ENCODE measurements around the gene SMAD7. TPM values are rescaled to one million over a fixed set of nuclear protein-coding genes. Genes with fewer than 3 reads are reported as not detected.

Gene SMAD7
- polyA plus RNA-seq, 3 donors, result 1.4 to 9.4 (median 1.5) TPM

DNA sequence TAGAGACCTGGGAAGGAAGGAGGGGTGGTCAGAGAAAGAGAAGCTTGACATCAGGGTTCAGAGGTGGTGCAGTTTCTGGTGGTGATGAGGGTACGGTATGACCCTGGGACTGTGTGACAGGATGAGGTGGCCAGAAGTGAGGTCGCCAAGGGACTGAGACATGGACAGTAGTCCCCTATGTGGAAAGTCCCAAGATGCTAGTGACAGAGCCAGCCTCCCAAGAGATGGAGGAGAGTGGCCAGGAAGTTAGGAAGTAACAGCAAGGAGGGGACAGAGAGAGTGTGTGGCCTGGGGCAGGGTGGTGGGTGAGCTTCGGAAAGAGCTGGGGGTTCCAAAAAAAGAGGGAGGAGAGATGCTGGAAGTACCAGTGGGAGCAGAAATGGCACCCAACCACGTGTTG, 66.0 kb downstream of the SMAD7 start:
- Histone ChIP-seq H3K27me3 (ENCODE audit: control insufficient read depth in 2 of 2, insufficient read depth in 2 of 2, low read length in 2 of 2) (no peaks in the 10 kb centered on the region), H2AFZ (ENCODE audit: insufficient read depth, low read depth, low read length, poor library complexity, severe bottlenecking) (no peak overlapping the region), H3K36me3 (replicated peaks in 1 of 2; ENCODE audit: control insufficient read depth in 1 of 2, insufficient read depth in 2 of 2, low read length in 2 of 2) (no peaks in the 10 kb centered on the region), H3K9me3 (replicated peaks in 1 of 2; ENCODE audit: control insufficient read depth in 1 of 2, insufficient read depth in 1 of 2, low read length in 2 of 2) (no peaks in the 10 kb centered on the region), H4K20me1 (ENCODE audit: insufficient read depth, low read length) (no peaks in the 10 kb centered on the region), H3K79me2 (ENCODE audit: insufficient read depth, low read length) (no peaks in the 10 kb centered on the region), H3K4me2 (replicated peaks; ENCODE audit: extremely low read depth, low read length, poor library complexity, severe bottlenecking) (no peak overlapping the region), H3K27ac (ENCODE audit: low read depth in 1 of 2, low read length in 2 of 2) (no peak overlapping the region), H3K4me3 (replicated peaks in 1 of 3; ENCODE audit: low read depth in 2 of 3, low read length in 3 of 3) (no peak overlapping the region), H3K4me1 (ENCODE audit: control insufficient read depth in 1 of 2, insufficient read depth in 2 of 2, low read length in 2 of 2) (peaks cover 7 to 14% of the 10 kb centered on the region in 2 donors), H3K9ac (ENCODE audit: insufficient read depth, low read length, poor library complexity, severe bottlenecking) (no peak overlapping the region)
- H3K4me1 Mint-ChIP-seq, result peaks cover 18% of the 10 kb centered on the region
- DNase-seq, result peak in 1 of 3 donors; percentile 45
- peaks cover 2 to 3% (median 2%) of the 10 kb centered on the region in 3 donors for H3K27me3 Mint-ChIP-seq (ENCODE audit: low read depth in 3 of 3)
- peak overlapping the region in 2 of 7 donors; percentile 45 to 58 for H3K27ac Mint-ChIP-seq
- intact Hi-C loops (cut with micrococcal nuclease), result no loop called here
- 95% methylated on average over 4 of the region's 4 CpGs for WGBS (ENCODE audit: insufficient coverage)
- no peak overlapping the region for H3K4me3 Mint-ChIP-seq
- TF ChIP-seq CTCF (IDR thresholded peaks at IDR 0.05), result no peak
- H3K9me3 Mint-ChIP-seq, result peaks cover 0 to 3% (median 0%) of the 10 kb centered on the region in 7 donors
- no peaks in the 10 kb centered on the region for H3K36me3 Mint-ChIP-seq

GRCh38 chr18:48884306-48884705, 66.5 kb downstream of the SMAD7 start:
- WGBS (ENCODE audit: insufficient coverage), result 100% methylated on average over 2 of the region's 4 CpGs
- Histone ChIP-seq H3K4me1 (ENCODE audit: control insufficient read depth in 1 of 2, insufficient read depth in 2 of 2, low read length in 2 of 2) (peaks cover 7 to 14% of the 10 kb centered on the region in 2 donors), H3K27me3 (ENCODE audit: control insufficient read depth in 2 of 2, insufficient read depth in 2 of 2, low read length in 2 of 2) (no peaks in the 10 kb centered on the region), H2AFZ (ENCODE audit: insufficient read depth, low read depth, low read length, poor library complexity, severe bottlenecking) (no peak overlapping the region), H3K9me3 (replicated peaks in 1 of 2; ENCODE audit: control insufficient read depth in 1 of 2, insufficient read depth in 1 of 2, low read length in 2 of 2) (no peaks in the 10 kb centered on the region), H3K79me2 (ENCODE audit: insufficient read depth, low read length) (no peaks in the 10 kb centered on the region), H3K27ac (ENCODE audit: low read depth in 1 of 2, low read length in 2 of 2) (no peak overlapping the region), H3K36me3 (replicated peaks in 1 of 2; ENCODE audit: control insufficient read depth in 1 of 2, insufficient read depth in 2 of 2, low read length in 2 of 2) (no peaks in the 10 kb centered on the region), H3K4me3 (replicated peaks in 1 of 3; ENCODE audit: low read depth in 2 of 3, low read length in 3 of 3) (no peak overlapping the region), H4K20me1 (ENCODE audit: insufficient read depth, low read length) (no peaks in the 10 kb centered on the region), H3K4me2 (replicated peaks; ENCODE audit: extremely low read depth, low read length, poor library complexity, severe bottlenecking) (no peak overlapping the region), H3K9ac (ENCODE audit: insufficient read depth, low read length, poor library complexity, severe bottlenecking) (no peak overlapping the region)
- Mint-ChIP-seq H3K27me3 (ENCODE audit: low read depth in 3 of 3) (peaks cover 2 to 3% (median 2%) of the 10 kb centered on the region in 3 donors), H3K4me3 (no peak overlapping the region), H3K9me3 (peaks cover 0 to 3% (median 0%) of the 10 kb centered on the region in 7 donors), H3K27ac (peak overlapping the region in 2 of 7 donors; percentile 7 to 45), H3K36me3 (no peaks in the 10 kb centered on the region), H3K4me1 (peaks cover 18% of the 10 kb centered on the region)
- peak in 1 of 3 donors; percentile 24 for DNase-seq
- intact Hi-C loops (cut with micrococcal nuclease), result no loop called here
- TF ChIP-seq CTCF (IDR thresholded peaks at IDR 0.05), result no peak
